Bronchial epithelial cell (primary cell): ENCODE measurements around the gene SCIMP. TPM values are rescaled to one million over a fixed set of nuclear protein-coding genes. Genes with fewer than 3 reads are reported as not detected.

Source experiments
- DNase-seq: peaks from one replicate; pipeline ENCODE4 v3.0.0-alpha.2; 2010; ENCODE audit warnings: low read depth
- FAIRE-seq: peaks from 2 replicates; lab custom pipeline; 2011; peaks lifted over from hg19 to GRCh38; lab: Jason Lieb, UNC
- H3K27me3 ChIP-seq: 2 replicates; pipeline ENCODE4 v1.5.1; 2011; ENCODE audit warnings: low read length; ENCODE audit not compliant: control insufficient read depth, insufficient read depth
- H3K36me3 ChIP-seq: 2 replicates; pipeline ENCODE4 v1.5.1; 2011; ENCODE audit warnings: low read length; ENCODE audit not compliant: control insufficient read depth, insufficient read depth
- H3K4me3 ChIP-seq: 2 replicates; pipeline ENCODE4 v1.5.1; 2011; ENCODE audit warnings: mild to moderate bottlenecking, low read depth, low read length, control low read depth
- CTCF ChIP-seq: IDR thresholded peaks from 2 replicates; pipeline ENCODE4 v1.5.1; 2011; ENCODE audit warnings: mild to moderate bottlenecking, moderate library complexity, low read length, control low read depth, inconsistent platforms; ENCODE audit not compliant: insufficient read depth, severe bottlenecking
- total RNA-seq: library from RNA; depleted of rRNA; stranded (reverse); fragments of >200 nt; gene quantifications from 2 replicates; pipeline ENCODE4 v1.2.1, GENCODE V29; 2014

SCIMP gene
- total RNA-seq, 1 donor from 2014 or later = not detected

- Histone ChIP-seq H3K36me3 (peaks cover under 1% of the 10 kb centered on the region), H3K27me3 (no peaks in the 10 kb centered on the region), H3K4me3 (no peak overlapping the region)
- FAIRE-seq (peak; percentile 28), DNase-seq (no peak)
- TF ChIP-seq CTCF = no peak
These were observed 33.6 kb downstream of the SCIMP start for GRCh38 chr17:5201011-5201410.

- no peak for FAIRE-seq
- no peaks in the 10 kb centered on the region for H3K27me3 ChIP-seq
- TF ChIP-seq CTCF = no peak
- DNase-seq = no peak
- H3K4me3 ChIP-seq = no peak overlapping the region
- H3K36me3 ChIP-seq = peaks cover 1% of the 10 kb centered on the region
These were observed 34.3 kb downstream of the SCIMP start for GRCh38 chr17:5200360-5200759.

DNA sequence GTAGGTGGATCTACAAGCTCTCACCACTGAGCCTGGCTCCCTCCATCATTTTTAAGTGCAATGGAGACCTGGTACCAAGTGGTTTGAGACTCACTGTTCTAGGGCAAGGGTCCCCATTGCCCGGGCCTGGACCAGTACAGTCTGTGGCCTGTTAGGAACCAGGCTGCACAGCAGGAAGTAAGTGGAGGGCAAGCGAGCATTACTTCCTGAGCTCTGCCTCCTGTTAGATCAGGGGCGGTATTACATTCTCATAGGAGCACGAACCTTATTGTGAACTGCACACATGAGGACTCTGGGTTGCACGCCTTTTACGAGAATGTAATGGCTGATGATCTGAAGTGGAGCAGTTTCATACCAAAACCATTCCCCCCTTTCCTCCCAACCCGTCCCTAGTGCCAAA is 36.2 kb downstream of the SCIMP start:
- DNase-seq = no peak
- no peak for FAIRE-seq
- no peak for TF ChIP-seq CTCF
- Histone ChIP-seq H3K27me3 (no peaks in the 10 kb centered on the region), H3K36me3 (peaks cover 1% of the 10 kb centered on the region), H3K4me3 (no peak overlapping the region)

GRCh38 chr17:5194346-5194745 is 40.3 kb downstream of the SCIMP start:
- DNase-seq (no peak), FAIRE-seq (no peak)
- Histone ChIP-seq H3K27me3 (no peaks in the 10 kb centered on the region), H3K4me3 (no peak overlapping the region), H3K36me3 (peaks cover 1% of the 10 kb centered on the region)
- no peak for TF ChIP-seq CTCF

DNA sequence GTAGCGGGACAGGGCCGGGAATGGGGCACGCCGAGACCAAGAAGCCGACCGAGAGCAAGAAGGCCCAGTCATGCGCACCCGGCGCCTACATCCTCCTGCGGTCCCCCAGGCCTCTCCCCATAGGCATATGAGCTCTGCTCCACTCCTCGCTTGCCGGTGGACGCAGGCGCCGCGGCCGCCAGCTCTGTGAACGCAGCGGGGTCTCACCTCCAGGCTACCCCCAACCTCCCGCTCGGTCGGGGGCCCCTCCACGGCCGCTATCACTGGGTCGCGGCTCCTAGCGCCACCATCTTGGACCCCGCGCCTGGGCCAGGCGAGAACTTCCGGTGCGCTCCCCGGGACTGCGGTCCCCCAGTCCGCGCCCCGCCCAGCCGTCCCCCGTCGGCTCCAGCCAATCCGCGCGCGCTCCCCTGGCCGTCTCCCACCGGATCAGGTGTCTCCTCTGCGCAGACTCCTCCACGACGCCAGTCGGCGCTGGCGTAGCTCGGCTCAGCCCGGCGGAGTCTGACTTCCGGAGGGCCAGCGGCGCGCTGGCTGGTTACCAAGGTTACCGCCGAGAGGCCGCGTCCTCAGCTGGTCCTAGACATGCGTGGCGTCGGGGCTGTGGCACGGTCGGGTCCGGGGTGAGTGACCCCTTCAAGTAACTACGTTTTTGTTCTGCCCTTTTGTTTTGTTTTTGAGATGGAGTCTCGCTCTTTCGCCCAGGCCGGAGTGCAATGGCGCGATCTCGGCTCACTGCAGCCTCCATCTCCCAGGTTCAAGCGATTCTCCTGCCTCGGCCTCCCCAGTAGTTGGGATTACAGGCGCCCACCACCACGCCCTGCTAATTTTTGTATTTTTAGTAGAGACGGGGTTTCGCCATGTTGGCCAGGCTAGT is 42.9 kb downstream of the SCIMP start, which contains the start of gene ZNF594:
ZNF594 (minus strand) TSS at position 328 of the 877 bp plus-strand sequence. CDS start 7,612 bp downstream, outside the sequence.
- FAIRE-seq = no peak
- peak; percentile 87 for TF ChIP-seq CTCF
- peak; percentile 75 for DNase-seq
- Histone ChIP-seq H3K27me3 (no peaks in the 10 kb centered on the region), H3K36me3 (peaks cover 1% of the 10 kb centered on the region), H3K4me3 (peak within 1 kb of the TSS; percentile 85)
